ENCODE data around the gene MYB.

The MYB gene

GRCh38 chr6:135254471-135254870 lies 73.4 kb downstream of the MYB start:
- no peak for DNase-seq

GRCh38 chr6:135256866-135257265 lies 75.8 kb downstream of the MYB start:
- DNase-seq = no peak

- no peak for DNase-seq
These were observed 76.7 kb downstream of the MYB start for GRCh38 chr6:135257631-135258405.

- DNase-seq = no peak
These were observed 77.9 kb downstream of the MYB start for GRCh38 chr6:135258970-135259369.

GRCh38 chr6:135260612-135261011 lies 79.5 kb downstream of the MYB start:
- no peak for DNase-seq

- no peak for DNase-seq
These were observed 81.0 kb downstream of the MYB start for GRCh38 chr6:135261872-135262725.

GRCh38 chr6:135265278-135265677 lies 84.2 kb downstream of the MYB start:
- DNase-seq = no peak

- no peak for DNase-seq
These were observed 85.6 kb downstream of the MYB start for GRCh38 chr6:135266675-135267074.

GRCh38 chr6:135267085-135267484 lies 86.0 kb downstream of the MYB start:
- no peak for DNase-seq

- DNase-seq = no peak
These were observed 87.2 kb downstream of the MYB start for GRCh38 chr6:135268263-135268662.

- no peak for DNase-seq
These were observed 87.6 kb downstream of the MYB start for GRCh38 chr6:135268740-135269139.

Data from stimulated activated CD4-positive, alpha-beta T cell treated with anti-CD3 and anti-CD28 coated beads, Interleukin-4, amount 100 ng/mL, for 1 hour (primary cell).